H9 (cell line): ENCODE measurements around the gene ZNF99. TPM values are rescaled to one million over a fixed set of nuclear protein-coding genes. Genes with fewer than 3 reads are reported as not detected.
"Not testable (repeated sequence)": the region's sequence is repeated elsewhere in the genome, so short reads cannot be mapped to it uniquely, and the experiment has no call there.

ENCODE experiments used
- DNase-seq: peaks from one replicate; pipeline ENCODE4 v3.0.0-alpha.2; 2017
- H2AFZ ChIP-seq: one replicate; pipeline ENCODE4 v1.6.1; 2013; ENCODE audit warnings: mild to moderate bottlenecking, low read length, control low read depth, moderate library complexity
- H2AK5ac ChIP-seq: 2 replicates; pipeline ENCODE4 v1.6.1; 2013; ENCODE audit warnings: low read length, control low read depth, mixed read lengths; ENCODE audit not compliant: insufficient read length
- H2BK120ac ChIP-seq: one replicate; pipeline ENCODE4 v1.6.1; 2013; ENCODE audit warnings: low read depth, mild to moderate bottlenecking, low read length, control low read depth, inconsistent platforms; ENCODE audit not compliant: poor library complexity, severe bottlenecking
- H2BK12ac ChIP-seq: 2 replicates; pipeline ENCODE4 v1.6.1; 2013; ENCODE audit warnings: low read length, control low read depth, mixed read lengths, low read depth; ENCODE audit not compliant: insufficient read length
- H2BK15ac ChIP-seq: 2 replicates; pipeline ENCODE4 v1.6.1; 2013; ENCODE audit warnings: low read depth, low read length, control low read depth
- H2BK20ac ChIP-seq: one replicate; pipeline ENCODE4 v1.6.1; 2013; ENCODE audit warnings: low read depth, mild to moderate bottlenecking, low read length, control low read depth, inconsistent platforms; ENCODE audit not compliant: poor library complexity, severe bottlenecking
- H2BK5ac ChIP-seq: 2 replicates; pipeline ENCODE4 v1.6.1; 2013; ENCODE audit warnings: low read length, control low read depth, mixed read lengths; ENCODE audit not compliant: insufficient read length
- H3K14ac ChIP-seq: 2 replicates; pipeline ENCODE4 v1.6.1; 2013; ENCODE audit warnings: low read length, control low read depth; ENCODE audit not compliant: insufficient read depth
- H3K18ac ChIP-seq: 2 replicates; pipeline ENCODE4 v1.6.1; 2013; ENCODE audit warnings: low read depth, mild to moderate bottlenecking, mixed read lengths, low read length, control low read depth; ENCODE audit not compliant: insufficient read length
- H3K23ac ChIP-seq: 2 replicates; pipeline ENCODE4 v1.6.1; 2013; ENCODE audit warnings: low read length, control low read depth, mixed read lengths, low read depth; ENCODE audit not compliant: insufficient read length
- H3K23me2 ChIP-seq: 2 replicates; pipeline ENCODE4 v1.6.1; 2013; ENCODE audit warnings: low read depth, mild to moderate bottlenecking, mixed read lengths, low read length, control low read depth; ENCODE audit not compliant: insufficient read length, poor library complexity, severe bottlenecking
- H3K27ac ChIP-seq: 2 replicates; pipeline ENCODE4 v1.5.1; 2013; ENCODE audit warnings: low read length, control low read depth, mixed read lengths, low read depth; ENCODE audit not compliant: insufficient read length
- H3K27me3 ChIP-seq: 2 replicates; pipeline ENCODE4 v1.6.1; 2013; ENCODE audit warnings: low read length, control low read depth, inconsistent platforms; ENCODE audit not compliant: insufficient read depth
- H3K4ac ChIP-seq: 2 replicates; pipeline ENCODE4 v1.6.1; 2013; ENCODE audit warnings: low read depth, mild to moderate bottlenecking, control low read depth, inconsistent platforms, low read length, moderate library complexity
- H3K4me1 ChIP-seq: 2 replicates; pipeline ENCODE4 v1.6.1; 2013; ENCODE audit warnings: low read length, control low read depth, inconsistent platforms; ENCODE audit not compliant: insufficient read depth
- H3K4me2 ChIP-seq: 2 replicates; pipeline ENCODE4 v1.6.1; 2013; ENCODE audit warnings: low read length, control low read depth, mixed read lengths; ENCODE audit not compliant: insufficient read length, insufficient read depth
- H3K56ac ChIP-seq: 2 replicates; pipeline ENCODE4 v1.6.1; 2013; ENCODE audit warnings: low read depth, mild to moderate bottlenecking, mixed read lengths, low read length, control low read depth; ENCODE audit not compliant: insufficient read length
- H3K79me1 ChIP-seq: 2 replicates; pipeline ENCODE4 v1.6.1; 2013; ENCODE audit warnings: low read depth, mild to moderate bottlenecking, moderate library complexity, low read length, control low read depth, inconsistent platforms; ENCODE audit not compliant: insufficient read depth, poor library complexity, severe bottlenecking
- H3K79me2 ChIP-seq: 2 replicates; pipeline ENCODE4 v1.6.1; 2013; ENCODE audit warnings: low read length, control low read depth, inconsistent platforms; ENCODE audit not compliant: insufficient read depth
- H3K9ac ChIP-seq: 2 replicates; pipeline ENCODE4 v1.6.1; 2013; ENCODE audit warnings: low read length, control low read depth, mixed read lengths; ENCODE audit not compliant: insufficient read length; ENCODE audit errors: extremely low read depth
- H3K9me3 ChIP-seq: one replicate; pipeline ENCODE4 v1.6.1; 2013; ENCODE audit warnings: low read depth, low read length, inconsistent platforms; ENCODE audit not compliant: control insufficient read depth
- H3T11ph ChIP-seq: one replicate; pipeline ENCODE4 v1.6.1; 2013; ENCODE audit warnings: mild to moderate bottlenecking, low read length, control low read depth, inconsistent platforms
- H4K20me1 ChIP-seq: one replicate; pipeline ENCODE4 v1.6.1; 2013; ENCODE audit not compliant: control insufficient read depth, insufficient read length, insufficient read depth
- H4K5ac ChIP-seq: 2 replicates; pipeline ENCODE4 v1.6.1; 2013; ENCODE audit warnings: low read depth, mild to moderate bottlenecking, mixed read lengths, low read length, control low read depth; ENCODE audit not compliant: insufficient read length
- H4K8ac ChIP-seq: replicated peaks from 2 replicates; pipeline ENCODE4 v1.6.1; 2013; ENCODE audit warnings: low read length, control low read depth, mixed read lengths, low read depth; ENCODE audit not compliant: insufficient read length
- H4K91ac ChIP-seq: 2 replicates; pipeline ENCODE4 v1.6.1; 2013; ENCODE audit warnings: low read depth, mild to moderate bottlenecking, moderate library complexity, mixed read lengths, low read length, control low read depth; ENCODE audit not compliant: insufficient read length
- H3K27ac Mint-ChIP-seq, 3 experiments: 2 replicates in 2 of 3; 3 replicates in 1 of 3; pipeline ENCODE4 v1.8.0; 2020 to 2021; ENCODE audit warnings: mixed read lengths in 3 of 3, mild to moderate bottlenecking in 1 of 3, moderate library complexity in 1 of 3
- H3K27me3 Mint-ChIP-seq: 2 replicates; pipeline ENCODE4 v1.8.0; 2021; ENCODE audit warnings: low read depth, mild to moderate bottlenecking, moderate library complexity, mixed read lengths
- H3K36me3 Mint-ChIP-seq, 3 experiments: 2 replicates in 2 of 3; 3 replicates in 1 of 3; pipeline ENCODE4 v1.8.0; 2020 to 2021; ENCODE audit warnings: low read depth in 3 of 3, mixed read lengths in 3 of 3; ENCODE audit not compliant: insufficient read depth in 1 of 3
- H3K4me1 Mint-ChIP-seq, 2 experiments: 2 replicates each; pipeline ENCODE4 v1.8.0; 2020; ENCODE audit warnings: mixed read lengths in 2 of 2
- H3K4me3 Mint-ChIP-seq, 2 experiments: 2 replicates in 1 of 2; 3 replicates in 1 of 2; pipeline ENCODE4 v1.8.0; 2020 to 2021; ENCODE audit warnings: mild to moderate bottlenecking in 2 of 2, mixed read lengths in 2 of 2, moderate library complexity in 1 of 2
- H3K9me3 Mint-ChIP-seq, 2 experiments: 2 replicates in 1 of 2; 3 replicates in 1 of 2; pipeline ENCODE4 v1.8.0; 2020; ENCODE audit warnings: mild to moderate bottlenecking in 2 of 2, mixed read lengths in 2 of 2, moderate library complexity in 1 of 2
- CTCF ChIP-seq: fragments of 200-600 bp; sonication (generic); conservative IDR thresholded peaks from 3 replicates; pipeline ENCODE4 v1.8.0; 2021; ENCODE audit warnings: antibody characterized with exemption, mild to moderate bottlenecking
- WGBS: extraction: QIAGEN DNeasy Blood & Tissue Kit; methylation state at CpG from one replicate; pipeline ENCODE4 v1.1.7; 2013; ENCODE audit warnings: missing lambda C conversion rate, low lambda C conversion rate, mixed read lengths; ENCODE audit not compliant: insufficient read length; ENCODE audit errors: extremely low coverage; 5-methylcytosine and 5-hydroxymethylcytosine counted together
- total RNA-seq: library from RNA; stranded (reverse); gene quantifications from 2 replicates; pipeline ENCODE4 v1.2.1, GENCODE V29; 2021

The ZNF99 gene
- total RNA-seq, 1 experiment from 2014 or later: not detected

- Mint-ChIP-seq H3K9me3 (peaks cover 98% of the 10 kb centered on the region in 2 experiments), H3K4me1 (no peaks in the 10 kb centered on the region), H3K4me3 (no peak overlapping the region), H3K27me3 (no peaks in the 10 kb centered on the region; the same call in 1 of the 2 replicates), H3K27ac (no peak overlapping the region), H3K36me3 (peaks cover 7 to 45% (median 15%) of the 10 kb centered on the region in 3 experiments; a peak in 6 of 7 replicates)
- Histone ChIP-seq H2BK20ac (no peak overlapping the region), H3T11ph (no peak overlapping the region), H3K56ac (no peak overlapping the region), H3K4me2 (no peak overlapping the region), H4K20me1 (no peaks in the 10 kb centered on the region), H3K9ac (no peak overlapping the region), H2BK120ac (no peak overlapping the region), H2AK5ac (no peak overlapping the region), H3K9me3 (peaks cover 92% of the 10 kb centered on the region), H2BK12ac (no peak overlapping the region), H4K8ac (no peak overlapping the region), H3K4ac (no peak overlapping the region), H3K23me2 (no peaks in the 10 kb centered on the region), H4K91ac (no peak overlapping the region), H3K79me1 (no peaks in the 10 kb centered on the region), H2AFZ (no peak overlapping the region), H3K23ac (no peak overlapping the region), H3K27ac (no peak overlapping the region), H3K27me3 (no peaks in the 10 kb centered on the region), H3K18ac (no peak overlapping the region), H2BK5ac (no peak overlapping the region), H2BK15ac (no peak overlapping the region), H3K4me1 (no peaks in the 10 kb centered on the region), H3K79me2 (no peaks in the 10 kb centered on the region), H4K5ac (no peak overlapping the region), H3K14ac (no peak overlapping the region)
- no CpG with 5 or more reads among the region's 7 CpGs for WGBS
- no peak for DNase-seq
- TF ChIP-seq CTCF: no peak
Observed at GRCh38 chr19:22733691-22734090, 50.3 kb downstream of the ZNF99 start.

GRCh38 chr19:22728214-22728613 is 55.7 kb downstream of the ZNF99 start:
- WGBS: no CpG with 5 or more reads among the region's 4 CpGs
- not testable (repeated sequence) for H2BK20ac ChIP-seq, H3K4me1 Mint-ChIP-seq, H3T11ph ChIP-seq, H4K8ac ChIP-seq, H3K14ac ChIP-seq, H3K23ac ChIP-seq, H3K4me1 ChIP-seq, H3K27ac ChIP-seq, H3K27me3 Mint-ChIP-seq, H3K4me2 ChIP-seq, H3K4ac ChIP-seq, H4K91ac ChIP-seq, H2BK15ac ChIP-seq, H3K27me3 ChIP-seq, H3K79me2 ChIP-seq, H4K5ac ChIP-seq, H3K27ac Mint-ChIP-seq, H3K9ac ChIP-seq, H2BK120ac ChIP-seq, H4K20me1 ChIP-seq, H3K56ac ChIP-seq, H2BK12ac ChIP-seq, DNase-seq, H3K18ac ChIP-seq, H3K23me2 ChIP-seq, H2AK5ac ChIP-seq, H2BK5ac ChIP-seq, H2AFZ ChIP-seq, H3K4me3 Mint-ChIP-seq, H3K79me1 ChIP-seq
- H3K9me3 ChIP-seq: peaks cover 96% of the 10 kb centered on the region
- peaks cover 3 to 34% (median 4%) of the 10 kb centered on the region in 3 experiments; a peak in 6 of 7 replicates for H3K36me3 Mint-ChIP-seq
- peaks cover 93 to 97% of the 10 kb centered on the region in 2 experiments for H3K9me3 Mint-ChIP-seq
